Natural killer cell (primary cell): Measurements from ENCODE around the gene EXOC6B. TPM values are rescaled to one million over a fixed set of nuclear protein-coding genes. Genes with fewer than 3 reads are reported as not detected.

ENCODE experiments used
- ATAC-seq, 3 donors: fragments of 150-1000 bp in 2 of 3; fragments of 200-7000 bp in 1 of 3; cut with Tn5 transposase; 1 replicate in 1 of 3; 2 replicates in 2 of 3; pipeline ENCODE4 v1.10.0; 2021; ENCODE audit warnings: mild to moderate bottlenecking in 2 of 3, moderate library complexity in 2 of 3
- DNase-seq, 2 donors: peaks; one replicate each; pipeline versions ENCODE4 v3.0.0 to v3.0.0-alpha.2; 2013 to 2021; ENCODE audit warnings: mixed read lengths in 1 of 2
- H3K27ac ChIP-seq: one replicate; pipeline ENCODE4 v1.5.1; 2013; ENCODE audit warnings: mild to moderate bottlenecking, low read length
- H3K27me3 ChIP-seq: one replicate; pipeline ENCODE4 v1.6.1; 2013; ENCODE audit warnings: low read length; ENCODE audit not compliant: control insufficient read depth, insufficient read depth
- H3K36me3 ChIP-seq: one replicate; pipeline ENCODE4 v1.6.1; 2013; ENCODE audit warnings: low read length; ENCODE audit not compliant: control insufficient read depth, insufficient read depth
- H3K4me1 ChIP-seq: one replicate; pipeline ENCODE4 v1.6.1; 2013; ENCODE audit warnings: low read length; ENCODE audit not compliant: control insufficient read depth, insufficient read depth
- H3K4me3 ChIP-seq: one replicate; pipeline ENCODE4 v1.5.1; 2013; ENCODE audit warnings: low read length
- H3K9me3 ChIP-seq: one replicate; pipeline ENCODE4 v1.6.1; 2013; ENCODE audit warnings: low read length; ENCODE audit not compliant: control insufficient read depth, insufficient read depth
- H3K27ac Mint-ChIP-seq, 2 donors: one replicate each; pipeline ENCODE4 v1.8.0; 2022; ENCODE audit warnings: mild to moderate bottlenecking in 2 of 2, mixed read lengths in 2 of 2, moderate library complexity in 1 of 2
- H3K27me3 Mint-ChIP-seq, 2 donors: one replicate each; pipeline ENCODE4 v1.8.0; 2022; ENCODE audit warnings: low read depth in 2 of 2, mixed read lengths in 2 of 2
- H3K36me3 Mint-ChIP-seq: one replicate; pipeline ENCODE4 v1.8.0; 2022; ENCODE audit warnings: mixed read lengths
- H3K4me1 Mint-ChIP-seq, 2 donors: one replicate each; pipeline ENCODE4 v1.8.0; 2022; ENCODE audit warnings: mixed read lengths in 2 of 2
- H3K4me3 Mint-ChIP-seq: one replicate; pipeline ENCODE4 v1.8.0; 2022; ENCODE audit warnings: mild to moderate bottlenecking, moderate library complexity, mixed read lengths
- H3K9me3 Mint-ChIP-seq, 2 donors: one replicate each; pipeline ENCODE4 v1.8.0; 2022; ENCODE audit warnings: mixed read lengths in 2 of 2
- CTCF ChIP-seq: fragments of 200-600 bp; IDR thresholded peaks from one replicate; pipeline ENCODE4 v1.8.0; 2022; ENCODE audit warnings: antibody characterized with exemption
- WGBS: methylation state at CpG from one replicate; pipeline ENCODE4 v1.1.7; 2013; ENCODE audit warnings: missing lambda C conversion rate; ENCODE audit not compliant: insufficient coverage; 5-methylcytosine and 5-hydroxymethylcytosine counted together
- intact Hi-C: fragments of 100-400 bp; cut with micrococcal nuclease; formaldehyde crosslinking; loops from one replicate; pipeline ENCODE4 v1.14.2; 2022
- total RNA-seq, 4 donors: library from RNA; stranded (reverse); fragments of 120-200 nt in 1 of 4; gene quantifications; one replicate each; pipeline versions ENCODE4 v1.2.3 to v1.2.4, GENCODE V29; 2013 to 2022

Gene EXOC6B
- total RNA-seq, 3 donors from 2014 or later (not counting 1 experiment from before 2014, with no cell fraction given): 16.6 to 17.2 (median 17.1) TPM

DNA sequence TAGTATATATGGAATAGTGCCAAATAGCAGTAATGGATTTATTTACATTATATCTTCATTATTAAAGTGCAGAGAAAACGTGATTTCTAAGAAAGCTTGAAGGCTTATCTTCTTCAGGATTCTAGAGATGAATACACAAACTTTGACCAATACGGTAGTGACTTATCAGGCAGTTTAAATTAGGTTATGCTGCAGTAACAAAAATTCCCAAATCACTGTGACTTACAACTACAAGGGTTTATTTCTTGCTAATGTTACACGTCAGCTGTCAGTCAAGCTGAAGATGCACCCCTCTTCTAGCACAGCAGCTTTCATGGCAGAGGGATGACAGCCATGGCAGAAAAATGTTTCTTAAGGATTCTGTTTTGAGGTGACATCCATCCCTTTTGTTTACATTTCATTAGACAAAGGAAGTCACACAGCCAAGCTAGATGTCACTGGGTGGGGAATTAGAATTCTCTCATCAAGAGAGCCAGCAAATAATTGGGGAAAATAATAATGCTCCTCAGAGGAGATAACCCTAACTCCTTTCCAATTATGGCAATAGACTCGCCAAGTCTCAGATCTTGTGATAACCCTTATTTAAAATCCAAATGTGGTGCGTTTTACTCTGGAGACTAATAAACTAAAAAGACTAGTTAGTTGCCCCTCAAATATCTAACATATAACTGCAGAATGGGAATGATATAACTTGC is 409.9 kb downstream of the EXOC6B start:
- peaks cover 11 to 18% of the 10 kb centered on the region in 2 donors for H3K9me3 Mint-ChIP-seq
- H3K27me3 ChIP-seq: no peaks in the 10 kb centered on the region
- intact Hi-C loops: no loop called here
- DNase-seq (no peak), ATAC-seq (no peak)
- no peak overlapping the region for H3K4me3 Mint-ChIP-seq
- no peaks in the 10 kb centered on the region for H3K27me3 Mint-ChIP-seq
- peaks cover 20% of the 10 kb centered on the region for H3K36me3 Mint-ChIP-seq
- H3K4me1 ChIP-seq: no peaks in the 10 kb centered on the region
- no peak overlapping the region for H3K27ac ChIP-seq
- TF ChIP-seq CTCF: no peak
- H3K27ac Mint-ChIP-seq: no peak overlapping the region
- H3K36me3 ChIP-seq: no peaks in the 10 kb centered on the region
- no peak overlapping the region for H3K4me3 ChIP-seq
- no peaks in the 10 kb centered on the region for H3K9me3 ChIP-seq
- WGBS: 86% methylated on average over 2 of the region's 5 CpGs
- H3K4me1 Mint-ChIP-seq: no peaks in the 10 kb centered on the region

DNA sequence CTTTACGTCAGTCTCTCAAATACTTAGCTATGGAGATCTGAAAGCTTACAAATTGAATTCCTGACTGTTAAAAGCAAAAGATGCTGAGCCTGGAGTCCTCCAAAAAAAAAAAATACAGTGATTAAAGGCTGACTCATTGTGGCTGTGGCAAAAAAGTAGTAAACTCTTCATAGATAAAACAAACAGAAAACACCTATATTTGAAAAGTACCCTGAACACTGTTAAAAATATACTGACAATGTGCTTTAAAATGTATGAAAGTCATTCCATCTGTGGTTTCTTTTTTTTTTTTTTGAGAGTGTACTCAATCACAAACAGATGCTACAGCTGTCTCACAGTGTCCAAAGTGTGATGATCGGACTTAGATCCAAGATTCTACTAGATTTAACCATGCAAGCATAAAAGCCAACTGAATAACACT is 410.6 kb downstream of the EXOC6B start:
- Histone ChIP-seq H3K36me3 (no peaks in the 10 kb centered on the region), H3K9me3 (no peaks in the 10 kb centered on the region), H3K27me3 (no peaks in the 10 kb centered on the region), H3K4me3 (no peak overlapping the region), H3K27ac (no peak overlapping the region), H3K4me1 (no peaks in the 10 kb centered on the region)
- intact Hi-C loops: no loop called here
- Mint-ChIP-seq H3K4me3 (no peak overlapping the region), H3K36me3 (peaks cover 16% of the 10 kb centered on the region), H3K4me1 (no peaks in the 10 kb centered on the region), H3K27me3 (no peaks in the 10 kb centered on the region), H3K9me3 (peaks cover 11 to 18% of the 10 kb centered on the region in 2 donors), H3K27ac (no peak overlapping the region)
- ATAC-seq: no peak
- TF ChIP-seq CTCF: no peak
- 100% methylated on average over 2 of the region's 2 CpGs for WGBS
- DNase-seq: no peak

DNA sequence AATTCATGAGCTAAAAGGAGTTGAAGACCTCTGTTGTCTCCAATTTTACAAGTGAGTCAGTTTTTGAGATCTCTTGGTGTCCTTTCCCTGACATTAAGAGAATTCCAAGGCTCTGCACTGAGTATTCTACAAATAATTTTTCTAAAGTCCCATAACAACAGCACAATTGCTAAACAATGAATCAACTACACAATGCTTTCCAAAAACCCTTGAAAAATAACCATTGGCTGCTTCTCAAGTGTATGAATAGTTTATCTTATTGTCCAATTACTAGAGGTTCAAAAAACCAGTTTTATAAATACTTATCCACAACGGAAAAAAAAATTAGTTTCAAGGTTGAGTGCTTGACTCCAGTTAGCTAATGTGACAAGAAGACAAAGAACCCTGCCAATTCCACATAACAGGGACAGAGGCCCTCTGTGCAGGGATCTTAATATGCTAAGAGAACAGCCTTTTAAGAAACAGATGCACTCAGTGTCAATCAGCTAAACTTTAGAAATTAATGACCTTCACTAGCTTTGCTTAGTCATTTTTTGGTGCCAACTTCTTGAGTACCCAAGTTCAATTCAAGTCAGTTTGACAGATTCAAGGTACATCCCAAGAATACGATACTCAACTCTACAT is 411.6 kb downstream of the EXOC6B start:
- H3K4me3 Mint-ChIP-seq: no peak overlapping the region
- WGBS: 90% methylated on average over 2 of the region's 2 CpGs
- no peaks in the 10 kb centered on the region for H3K36me3 ChIP-seq
- intact Hi-C loops: no loop called here
- H3K27me3 Mint-ChIP-seq: no peaks in the 10 kb centered on the region
- no peak overlapping the region for H3K4me3 ChIP-seq
- DNase-seq (no peak), ATAC-seq (no peak)
- H3K27me3 ChIP-seq: no peaks in the 10 kb centered on the region
- peaks cover 7% of the 10 kb centered on the region for H3K36me3 Mint-ChIP-seq
- H3K4me1 Mint-ChIP-seq: no peaks in the 10 kb centered on the region
- H3K9me3 Mint-ChIP-seq: peaks cover 10 to 13% of the 10 kb centered on the region in 2 donors
- no peaks in the 10 kb centered on the region for H3K4me1 ChIP-seq
- TF ChIP-seq CTCF: no peak
- no peaks in the 10 kb centered on the region for H3K9me3 ChIP-seq
- no peak overlapping the region for H3K27ac ChIP-seq
- no peak overlapping the region for H3K27ac Mint-ChIP-seq
